K562 (cell line): ENCODE data around the gene TYRO3. TPM values are rescaled to one million over a fixed set of nuclear protein-coding genes. Genes with fewer than 3 reads are reported as not detected.

ENCODE experiments used
- ATAC-seq: fragments of 200-7000 bp; cut with Tn5 transposase; 3 replicates; pipeline ENCODE4 v1.9.1; 2020; ENCODE audit warnings: moderate library complexity
- BruUV-seq: library from RNA; stranded (reverse); fragments of 400-500 nt; replicated peaks from 2 replicates; lab custom pipeline; 2021; lab: Mats Ljungman, UMichigan
- CTCF ChIA-PET: fragments of 300-600 bp; formaldehyde crosslinking; extraction: SDS; loops from one replicate; lab custom pipeline; 2021; ENCODE audit warnings: low intra/inter-chr PET ratio; lab: Yijun Ruan, JAX
- POLR2A ChIA-PET: fragments of 300-600, 350-650 bp; sonication (Branson Sonifier 250); formaldehyde crosslinking; extraction: SDS; loops from one replicate; lab custom pipeline; 2021; ENCODE audit warnings: antibody characterized with exemption, inconsistent platforms; lab: Yijun Ruan, JAX
- DNase-seq, 4 experiments: peaks; one replicate each; pipeline versions ENCODE4 v3.0.0 to v3.0.0-alpha.2; 2011 to 2018; ENCODE audit warnings: low spot score in 3 of 4, mixed read lengths in 3 of 4; ENCODE audit errors: extremely low read depth in 1 of 4
- FAIRE-seq: peaks from 2 replicates; lab custom pipeline; 2011; peaks lifted over from hg19 to GRCh38; lab: Jason Lieb, UNC
- H2AFZ ChIP-seq: 2 replicates; pipeline ENCODE4 v1.6.0; 2011; ENCODE audit warnings: low read depth, low read length, control low read depth, inconsistent platforms
- H3K27ac ChIP-seq: fragments of 200-600 bp; 3 replicates; pipeline ENCODE4 v1.8.0; 2011; ENCODE audit warnings: low read depth, mild to moderate bottlenecking, control low read depth, inconsistent platforms, low read length, moderate library complexity, mixed read lengths; ENCODE audit errors: extremely low read depth
- H3K27me3 ChIP-seq, 2 experiments: fragments of 300-600 bp in 1 of 2; 2 replicates in 1 of 2; 3 replicates in 1 of 2; pipeline versions ENCODE4 v1.6.0 to v1.8.0; 2011; ENCODE audit warnings: inconsistent platforms in 2 of 2, low read length in 2 of 2, mild to moderate bottlenecking in 1 of 2, mixed read lengths in 1 of 2, moderate library complexity in 1 of 2; ENCODE audit not compliant: control insufficient read depth in 2 of 2, insufficient read depth in 2 of 2
- H3K36me3 ChIP-seq: fragments of 300-600 bp; 3 replicates; pipeline ENCODE4 v1.8.0; 2011; ENCODE audit warnings: mild to moderate bottlenecking, low read length, inconsistent platforms; ENCODE audit not compliant: control insufficient read depth, insufficient read depth
- H3K4me1 ChIP-seq, 2 experiments: fragments of 200-600 bp in 1 of 2; replicated peaks in 1 of 2; 2 replicates in 1 of 2; 3 replicates in 1 of 2; pipeline versions ENCODE4 v1.5.1 to v1.8.0; 2011; ENCODE audit warnings: inconsistent platforms in 2 of 2, low read length in 2 of 2, mild to moderate bottlenecking in 1 of 2, mixed read lengths in 1 of 2, moderate library complexity in 1 of 2; ENCODE audit not compliant: control insufficient read depth in 2 of 2, insufficient read depth in 2 of 2
- H3K4me2 ChIP-seq: 2 replicates; pipeline ENCODE4 v1.6.1; 2011; ENCODE audit warnings: low read length, control low read depth, inconsistent platforms, mixed read lengths; ENCODE audit not compliant: insufficient read depth
- H3K4me3 ChIP-seq: fragments of 200-600 bp; sonication (generic), shearing (Covaris generic); 2 replicates; pipeline ENCODE4 v1.5.1; 2016; ENCODE audit warnings: control low read depth, inconsistent platforms
- H3K79me2 ChIP-seq: fragments of 200-600 bp; 3 replicates; pipeline ENCODE4 v1.8.0; 2011; ENCODE audit warnings: low read length, inconsistent platforms; ENCODE audit not compliant: control insufficient read depth, insufficient read depth
- H3K9ac ChIP-seq, 2 experiments: 2 replicates each; pipeline versions ENCODE4 v1.6.0 to v1.6.1; 2011; ENCODE audit warnings: low read depth in 2 of 2, low read length in 2 of 2, control low read depth in 1 of 2, inconsistent platforms in 1 of 2, mild to moderate bottlenecking in 1 of 2, mixed read lengths in 1 of 2; ENCODE audit not compliant: insufficient read depth in 1 of 2
- H3K9me1 ChIP-seq: one replicate; pipeline ENCODE4 v1.6.0; 2011; ENCODE audit warnings: inconsistent platforms, mild to moderate bottlenecking, low read length, moderate library complexity; ENCODE audit not compliant: control insufficient read depth, insufficient read depth
- H3K9me3 ChIP-seq: replicated peaks from 2 replicates; pipeline ENCODE4 v1.5.1; 2011; ENCODE audit warnings: low read depth, low read length, inconsistent platforms; ENCODE audit not compliant: control insufficient read depth, insufficient read depth
- H4K20me1 ChIP-seq: replicated peaks from 2 replicates; pipeline ENCODE4 v1.6.1; 2011; ENCODE audit warnings: low read length, inconsistent platforms, mixed read lengths; ENCODE audit not compliant: control insufficient read depth, insufficient read depth
- CBX3 ChIP-seq, 2 experiments: IDR thresholded peaks; 1 replicate in 1 of 2; 2 replicates in 1 of 2; pipeline ENCODE4 v1.6.1; 2012; ENCODE audit warnings: inconsistent platforms in 2 of 2, low read length in 2 of 2, borderline replicate concordance in 1 of 2, control low read depth in 1 of 2
- ELF1 ChIP-seq: fragments of 200-800 bp; sonication (Bioruptor generic); IDR thresholded peaks from 2 replicates; pipeline ENCODE4 v1.6.1; 2016; ENCODE audit warnings: missing genetic modification characterization, missing compliant biosample characterization
- ERF ChIP-seq: fragments of 450-650 bp; formaldehyde crosslinking; IDR thresholded peaks from 2 replicates; pipeline ENCODE4 v1.4.0; 2020; ENCODE audit warnings: mild to moderate bottlenecking, mixed read lengths
- ESRRB ChIP-seq: fragments of 250-450 bp; sonication (Bioruptor Pico); IDR thresholded peaks from 2 replicates; pipeline ENCODE4 v1.5.0; 2020; ENCODE audit warnings: mild to moderate bottlenecking, moderate library complexity, borderline replicate concordance
- GABPA ChIP-seq: fragments of 200-800 bp; sonication (Bioruptor generic); conservative IDR thresholded peaks from 2 replicates; pipeline ENCODE4 v1.6.1; 2016; ENCODE audit warnings: low read depth, missing genetic modification characterization, missing compliant biosample characterization
- NFE2 ChIP-seq: IDR thresholded peaks from 2 replicates; pipeline ENCODE4 v1.6.1; 2014; ENCODE audit warnings: antibody characterized with exemption, low read depth
- TRIM28 ChIP-seq: fragments of 450-650 bp; IDR thresholded peaks from 2 replicates; pipeline ENCODE4 v1.6.1; 2017
- WGBS: fragments of 100-300 bp; shearing (Covaris generic); methylation state at CpG from one replicate; pipeline ENCODE4 v1.1.6; 2016; ENCODE audit warnings: low coverage, mixed read lengths; ENCODE audit not compliant: insufficient coverage; ENCODE audit errors: missing lambda C conversion rate; 5-methylcytosine and 5-hydroxymethylcytosine counted together
- in situ Hi-C: fragments of 300-500 bp; cut with MboI; formaldehyde crosslinking; loops from 4 replicates; pipeline ENCODE4 v1.15.0; 2018; ENCODE audit warnings: inconsistent platforms, mixed read lengths
- intact Hi-C: fragments of 100-400 bp; cut with micrococcal nuclease; formaldehyde crosslinking; loops from 2 replicates; pipeline ENCODE4 v1.14.2; 2022
- polyA plus RNA-seq, 8 experiments: library from polyadenylated mRNA; depleted of rRNA in 4 of 8; stranded (reverse) in 5 of 8; unstranded in 3 of 8; fragments of >200 nt; fragmentation: Nextera tagmentation in 2 of 8; fragmentation: Illumina TruSeq in 1 of 8; extraction: Ambion mirVana in 2 of 8; extraction: Trizol in 1 of 8; gene quantifications; 2 replicates each; pipeline versions ENCODE4 v1.2.1 to v1.2.3, GENCODE V29; 2011 to 2014; ENCODE audit warnings: inconsistent platforms in 1 of 8, missing spikeins in 1 of 8
- total RNA-seq, 7 experiments: library from RNA; depleted of rRNA in 6 of 7; stranded (reverse); fragments of >200 nt in 6 of 7; fragmentation: Illumina TruSeq in 2 of 7; extraction: Trizol in 2 of 7; gene quantifications; 2 replicates each; pipeline versions ENCODE4 v1.2.1 to v1.2.3, GENCODE V29; 2011 to 2021; ENCODE audit warnings: low replicate concordance in 1 of 7
- TF ChIP-seq, protein P1 (sequence below): IDR thresholded peaks from 3 replicates; pipeline ENCODE4 v1.6.1; 2011; ENCODE audit warnings: borderline replicate concordance, mild to moderate bottlenecking, moderate library complexity; ENCODE audit not compliant: insufficient read length; ENCODE audit errors: extremely low read depth

The TYRO3 gene
- total and polyA plus RNA-seq, 9 of the 15 experiments (the other 6 are each of a cell fraction or from before 2014, with no cell fraction given) = 2.6 to 39.6 (median 18.6) TPM

DNA sequence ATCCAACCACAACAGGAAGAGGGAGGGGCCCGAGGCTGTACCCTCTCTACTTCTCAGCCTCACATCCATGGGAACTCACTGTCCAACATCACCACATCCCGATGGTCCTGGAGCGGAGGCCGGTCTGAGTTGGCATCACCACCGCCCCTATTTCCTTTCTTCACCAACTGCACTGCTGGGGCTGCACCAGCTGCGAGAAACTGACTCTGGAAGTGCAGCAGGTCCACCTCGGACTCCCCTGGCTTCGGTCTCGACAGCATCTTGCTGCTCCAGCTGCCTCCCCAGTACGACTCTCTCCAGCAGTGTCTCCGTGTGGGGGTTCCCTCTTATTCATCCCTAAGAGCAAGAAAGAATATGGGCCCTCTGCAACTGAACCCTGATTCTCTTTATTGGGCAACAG lies 22.1 kb upstream of the TYRO3 start:
- peaks cover 5% of the 10 kb centered on the region for H3K79me2 ChIP-seq
- BruUV-seq = no TSS peak
- H3K9me3 ChIP-seq = no peaks in the 10 kb centered on the region
- H3K4me3 ChIP-seq = no peak overlapping the region
- no peak overlapping the region; a peak in 1 of 4 replicates for H3K9ac ChIP-seq
- no peaks in the 10 kb centered on the region for H3K27me3 ChIP-seq
- no peak for DNase-seq
- H3K4me2 ChIP-seq = no peak overlapping the region
- H3K4me1 ChIP-seq = peaks cover 3 to 8% of the 10 kb centered on the region in 2 experiments; a peak in 4 of 5 replicates
- no peaks in the 10 kb centered on the region for H4K20me1 ChIP-seq
- H3K36me3 ChIP-seq = peaks cover 51% of the 10 kb centered on the region
- FAIRE-seq = no peak
- H2AFZ ChIP-seq = no peak overlapping the region
- POLR2A ChIA-PET = interaction anchor here (0.7 kb wide), 1 partner anchor 367 kb away, joined by 5 read pairs; no protein-coding TSS in a partner anchor
- no peak for ATAC-seq
- in situ Hi-C loops = no loop called here
- CTCF ChIA-PET = no interaction called here
- H3K27ac ChIP-seq = no peak overlapping the region
- WGBS = 85% methylated on average over 11 of the region's 11 CpGs
- TF ChIP-seq ESRRB = no peak
- TF ChIP-seq CBX3 (IDR thresholded peaks at IDR 0.05; ENCODE audit: borderline replicate concordance in 1 of 2, low read length in 2 of 2) = no peak
- TF ChIP-seq, protein P1, sequence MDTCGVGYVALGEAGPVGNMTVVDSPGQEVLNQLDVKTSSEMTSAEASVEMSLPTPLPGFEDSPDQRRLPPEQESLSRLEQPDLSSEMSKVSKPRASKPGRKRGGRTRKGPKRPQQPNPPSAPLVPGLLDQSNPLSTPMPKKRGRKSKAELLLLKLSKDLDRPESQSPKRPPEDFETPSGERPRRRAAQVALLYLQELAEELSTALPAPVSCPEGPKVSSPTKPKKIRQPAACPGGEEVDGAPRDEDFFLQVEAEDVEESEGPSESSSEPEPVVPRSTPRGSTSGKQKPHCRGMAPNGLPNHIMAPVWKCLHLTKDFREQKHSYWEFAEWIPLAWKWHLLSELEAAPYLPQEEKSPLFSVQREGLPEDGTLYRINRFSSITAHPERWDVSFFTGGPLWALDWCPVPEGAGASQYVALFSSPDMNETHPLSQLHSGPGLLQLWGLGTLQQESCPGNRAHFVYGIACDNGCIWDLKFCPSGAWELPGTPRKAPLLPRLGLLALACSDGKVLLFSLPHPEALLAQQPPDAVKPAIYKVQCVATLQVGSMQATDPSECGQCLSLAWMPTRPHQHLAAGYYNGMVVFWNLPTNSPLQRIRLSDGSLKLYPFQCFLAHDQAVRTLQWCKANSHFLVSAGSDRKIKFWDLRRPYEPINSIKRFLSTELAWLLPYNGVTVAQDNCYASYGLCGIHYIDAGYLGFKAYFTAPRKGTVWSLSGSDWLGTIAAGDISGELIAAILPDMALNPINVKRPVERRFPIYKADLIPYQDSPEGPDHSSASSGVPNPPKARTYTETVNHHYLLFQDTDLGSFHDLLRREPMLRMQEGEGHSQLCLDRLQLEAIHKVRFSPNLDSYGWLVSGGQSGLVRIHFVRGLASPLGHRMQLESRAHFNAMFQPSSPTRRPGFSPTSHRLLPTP = no peak
- no peak for TF ChIP-seq GABPA
- no peak for TF ChIP-seq ELF1 (tag)
- no peak for TF ChIP-seq NFE2
- no peak for TF ChIP-seq TRIM28
- TF ChIP-seq ERF (CRISPR knock-in tag) = no peak
- H3K9me1 ChIP-seq = no peaks in the 10 kb centered on the region
- intact Hi-C loops = no loop called here
